CD14-positive monocyte (primary cell): Measurements from ENCODE around the gene SRSF3. TPM values are rescaled to one million over a fixed set of nuclear protein-coding genes. Genes with fewer than 3 reads are reported as not detected.

ENCODE experiments used
- DNase-seq, 3 donors: peaks; one replicate each; pipeline ENCODE4 v3.0.0-alpha.2; 2011 to 2022
- H2AFZ ChIP-seq: 2 replicates; pipeline ENCODE4 v1.6.0; 2012; ENCODE audit warnings: mild to moderate bottlenecking, low read depth, low read length, inconsistent platforms; ENCODE audit not compliant: insufficient read depth, poor library complexity, severe bottlenecking
- H3K27ac ChIP-seq, 2 donors: 1 replicate in 1 of 2; 2 replicates in 1 of 2; pipeline ENCODE4 v1.5.1; 2012 to 2013; ENCODE audit warnings: low read length in 2 of 2, control low read depth in 1 of 2, inconsistent platforms in 1 of 2, low read depth in 1 of 2, mild to moderate bottlenecking in 1 of 2
- H3K27me3 ChIP-seq, 2 donors: one replicate each; pipeline versions ENCODE4 v1.6.0 to v1.6.1; 2011 to 2013; ENCODE audit warnings: low read length in 2 of 2; ENCODE audit not compliant: control insufficient read depth in 2 of 2, insufficient read depth in 2 of 2
- H3K36me3 ChIP-seq, 2 donors: replicated peaks in 1 of 2; 1 replicate in 1 of 2; 2 replicates in 1 of 2; pipeline versions ENCODE4 v1.5.1 to v1.6.1; 2012 to 2013; ENCODE audit warnings: low read length in 2 of 2, control low read depth in 1 of 2, inconsistent platforms in 1 of 2, mild to moderate bottlenecking in 1 of 2; ENCODE audit not compliant: insufficient read depth in 2 of 2, control insufficient read depth in 1 of 2
- H3K4me1 ChIP-seq, 2 donors: 1 replicate in 1 of 2; 2 replicates in 1 of 2; pipeline versions ENCODE4 v1.5.1 to v1.6.1; 2012 to 2013; ENCODE audit warnings: low read length in 2 of 2, control low read depth in 1 of 2, inconsistent platforms in 1 of 2, mild to moderate bottlenecking in 1 of 2, moderate library complexity in 1 of 2; ENCODE audit not compliant: insufficient read depth in 2 of 2, control insufficient read depth in 1 of 2
- H3K4me2 ChIP-seq: replicated peaks from 2 replicates; pipeline ENCODE3; 2012; ENCODE audit warnings: low read length, moderate library complexity, mild to moderate bottlenecking; ENCODE audit not compliant: poor library complexity, severe bottlenecking; ENCODE audit errors: extremely low read depth
- H3K4me3 ChIP-seq, 3 experiments: fragments of 200-600 bp in 1 of 3; sonication (generic) in 1 of 3; replicated peaks in 1 of 3; 1 replicate in 2 of 3; 2 replicates in 1 of 3; pipeline ENCODE4 v1.5.1; 2011 to 2013; ENCODE audit warnings: low read length in 3 of 3, mild to moderate bottlenecking in 3 of 3, control low read depth in 2 of 3, low read depth in 2 of 3, inconsistent platforms in 1 of 3, moderate library complexity in 1 of 3
- H3K79me2 ChIP-seq: 2 replicates; pipeline ENCODE4 v1.6.0; 2012; ENCODE audit warnings: mild to moderate bottlenecking, control low read depth, inconsistent platforms, low read length, moderate library complexity; ENCODE audit not compliant: insufficient read depth
- H3K9ac ChIP-seq: 2 replicates; pipeline ENCODE4 v1.6.0; 2017; ENCODE audit warnings: low read length, mild to moderate bottlenecking; ENCODE audit not compliant: insufficient read depth, poor library complexity, severe bottlenecking
- H3K9me3 ChIP-seq, 2 donors: replicated peaks in 1 of 2; 1 replicate in 1 of 2; 2 replicates in 1 of 2; pipeline versions ENCODE4 v1.5.1 to v1.6.1; 2012 to 2013; ENCODE audit warnings: low read length in 2 of 2, control low read depth in 1 of 2; ENCODE audit not compliant: control insufficient read depth in 1 of 2, insufficient read depth in 1 of 2
- H4K20me1 ChIP-seq: 2 replicates; pipeline ENCODE4 v1.6.0; 2012; ENCODE audit warnings: mild to moderate bottlenecking, low read length, control low read depth, moderate library complexity; ENCODE audit not compliant: insufficient read depth
- H3K27ac Mint-ChIP-seq, 7 donors: one replicate each; pipeline ENCODE4 v1.8.0; 2020; ENCODE audit warnings: mild to moderate bottlenecking in 7 of 7, mixed read lengths in 7 of 7, moderate library complexity in 6 of 7, inconsistent platforms in 2 of 7
- H3K27me3 Mint-ChIP-seq, 3 donors: one replicate each; pipeline ENCODE4 v1.8.0; 2021 to 2022; ENCODE audit warnings: low read depth in 3 of 3, mild to moderate bottlenecking in 3 of 3, mixed read lengths in 3 of 3, moderate library complexity in 3 of 3, inconsistent platforms in 1 of 3
- H3K36me3 Mint-ChIP-seq, 2 donors: one replicate each; pipeline ENCODE4 v1.8.0; 2020; ENCODE audit warnings: mixed read lengths in 2 of 2, inconsistent platforms in 1 of 2, mild to moderate bottlenecking in 1 of 2
- H3K4me1 Mint-ChIP-seq: one replicate; pipeline ENCODE4 v1.8.0; 2020; ENCODE audit warnings: mild to moderate bottlenecking, mixed read lengths
- H3K4me3 Mint-ChIP-seq, 2 donors: one replicate each; pipeline ENCODE4 v1.8.0; 2020; ENCODE audit warnings: mild to moderate bottlenecking in 2 of 2, mixed read lengths in 2 of 2, moderate library complexity in 1 of 2
- H3K9me3 Mint-ChIP-seq, 7 donors: one replicate each; pipeline ENCODE4 v1.8.0; 2020 to 2022; ENCODE audit warnings: mixed read lengths in 7 of 7, mild to moderate bottlenecking in 6 of 7, moderate library complexity in 6 of 7, inconsistent platforms in 2 of 7
- WGBS: methylation state at CpG from one replicate; pipeline ENCODE4 v1.1.5; 2013; ENCODE audit warnings: missing lambda C conversion rate; ENCODE audit not compliant: insufficient coverage; 5-methylcytosine and 5-hydroxymethylcytosine counted together
- intact Hi-C, 2 donors: fragments of 100-400 bp; cut with micrococcal nuclease; formaldehyde crosslinking; loops; one replicate each; pipeline versions ENCODE4 v1.15.0 to v1.15.1; 2023
- polyA plus RNA-seq, 3 donors: library from polyadenylated mRNA; depleted of rRNA in 1 of 3; unstranded in 2 of 3; stranded (reverse) in 1 of 3; fragments of 300-500 nt in 2 of 3; fragments of >200 nt in 1 of 3; fragmentation: Illumina TruSeq in 2 of 3; gene quantifications; 1 replicate in 2 of 3; 2 replicates in 1 of 3; pipeline ENCODE4 v1.2.3, GENCODE V29; 2012 to 2021
- TF ChIP-seq, protein P1 (sequence below): fragments of 200-600 bp; IDR thresholded peaks from one replicate; pipeline ENCODE4 v1.8.0; 2022; ENCODE audit warnings: antibody characterized with exemption, mild to moderate bottlenecking

Gene SRSF3
- polyA plus RNA-seq, 3 donors, result 293 to 341 (median 297) TPM

DNA sequence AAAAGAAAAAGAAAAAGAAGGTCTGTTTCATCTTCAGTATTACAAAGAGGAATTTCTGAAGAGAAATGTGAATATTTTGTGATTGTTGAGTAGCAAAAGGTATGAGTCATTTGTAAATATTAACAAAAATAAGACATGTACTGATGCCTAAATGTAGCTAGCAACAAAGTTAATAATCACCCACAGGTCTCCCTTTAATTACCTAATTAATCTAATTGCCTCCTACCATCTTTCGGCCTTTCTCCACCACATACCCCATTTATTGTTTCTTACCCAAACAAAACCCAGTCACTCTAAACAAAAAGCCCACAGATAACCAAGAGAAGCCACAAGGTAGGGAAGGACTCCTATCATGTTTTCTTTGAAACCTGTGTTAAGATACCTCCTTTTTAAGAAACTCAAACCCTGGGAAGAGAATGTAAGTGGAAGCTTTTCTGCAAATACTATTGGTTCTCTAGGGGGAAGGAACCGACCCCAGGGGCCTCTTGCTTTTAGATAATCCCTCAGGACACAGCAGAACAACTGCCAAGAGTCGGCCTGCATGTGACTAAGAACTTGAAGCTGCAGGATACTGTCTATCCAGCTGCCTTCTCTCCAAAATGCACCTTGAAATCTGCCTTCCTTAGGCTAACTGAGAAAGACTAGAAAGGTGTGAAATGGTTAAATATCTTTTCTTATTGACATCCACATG, 30.8 kb upstream of the SRSF3 start:
- no peak overlapping the region for H3K4me2 ChIP-seq
- Mint-ChIP-seq H3K27me3 (peaks cover 0 to 2% (median 1%) of the 10 kb centered on the region in 3 donors), H3K4me3 (no peak overlapping the region), H3K27ac (no peak overlapping the region), H3K9me3 (no peaks in the 10 kb centered on the region), H3K4me1 (peaks cover 35% of the 10 kb centered on the region), H3K36me3 (peaks cover 0 to 3% of the 10 kb centered on the region in 2 donors)
- no peaks in the 10 kb centered on the region for H3K9me3 ChIP-seq
- H3K4me1 ChIP-seq, result peaks cover 26 to 27% of the 10 kb centered on the region in 2 donors
- H3K36me3 ChIP-seq, result no peaks in the 10 kb centered on the region
- no peaks in the 10 kb centered on the region for H4K20me1 ChIP-seq
- H2AFZ ChIP-seq, result no peak overlapping the region
- H3K9ac ChIP-seq, result no peak overlapping the region
- 100% methylated on average over 1 of the region's 3 CpGs for WGBS
- H3K79me2 ChIP-seq, result no peaks in the 10 kb centered on the region
- H3K27ac ChIP-seq, result no peak overlapping the region
- H3K4me3 ChIP-seq, result no peak overlapping the region
- intact Hi-C loops, result no loop called here
- TF ChIP-seq, protein P1, sequence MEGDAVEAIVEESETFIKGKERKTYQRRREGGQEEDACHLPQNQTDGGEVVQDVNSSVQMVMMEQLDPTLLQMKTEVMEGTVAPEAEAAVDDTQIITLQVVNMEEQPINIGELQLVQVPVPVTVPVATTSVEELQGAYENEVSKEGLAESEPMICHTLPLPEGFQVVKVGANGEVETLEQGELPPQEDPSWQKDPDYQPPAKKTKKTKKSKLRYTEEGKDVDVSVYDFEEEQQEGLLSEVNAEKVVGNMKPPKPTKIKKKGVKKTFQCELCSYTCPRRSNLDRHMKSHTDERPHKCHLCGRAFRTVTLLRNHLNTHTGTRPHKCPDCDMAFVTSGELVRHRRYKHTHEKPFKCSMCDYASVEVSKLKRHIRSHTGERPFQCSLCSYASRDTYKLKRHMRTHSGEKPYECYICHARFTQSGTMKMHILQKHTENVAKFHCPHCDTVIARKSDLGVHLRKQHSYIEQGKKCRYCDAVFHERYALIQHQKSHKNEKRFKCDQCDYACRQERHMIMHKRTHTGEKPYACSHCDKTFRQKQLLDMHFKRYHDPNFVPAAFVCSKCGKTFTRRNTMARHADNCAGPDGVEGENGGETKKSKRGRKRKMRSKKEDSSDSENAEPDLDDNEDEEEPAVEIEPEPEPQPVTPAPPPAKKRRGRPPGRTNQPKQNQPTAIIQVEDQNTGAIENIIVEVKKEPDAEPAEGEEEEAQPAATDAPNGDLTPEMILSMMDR, result no peak
- H3K27me3 ChIP-seq, result no peaks in the 10 kb centered on the region
- DNase-seq, result no peak

DNA sequence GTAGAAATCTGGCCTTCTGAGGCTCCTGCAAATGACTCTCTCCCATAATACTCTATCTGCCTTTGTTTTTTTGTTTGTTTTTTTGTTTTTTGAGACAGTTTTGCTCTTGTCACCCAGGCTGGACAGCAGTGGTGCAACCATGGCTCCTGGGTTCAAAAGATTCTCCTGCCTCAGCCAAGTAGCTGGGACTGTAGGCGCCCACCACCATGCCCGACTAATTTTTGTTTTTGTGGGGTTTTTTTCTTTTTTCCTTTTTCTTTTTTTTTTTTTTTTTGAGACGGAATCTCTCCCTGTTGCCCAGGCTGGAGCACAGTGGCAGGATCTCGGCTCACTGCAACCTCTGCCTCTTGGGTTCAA, 30.3 kb upstream of the SRSF3 start:
- no peak overlapping the region for H3K27ac Mint-ChIP-seq
- Histone ChIP-seq H3K4me3 (no peak overlapping the region), H3K4me1 (peaks cover 20 to 22% of the 10 kb centered on the region in 2 donors), H3K4me2 (no peak overlapping the region), H3K9ac (no peak overlapping the region), H2AFZ (no peak overlapping the region), H3K79me2 (no peaks in the 10 kb centered on the region), H3K36me3 (no peaks in the 10 kb centered on the region), H4K20me1 (no peaks in the 10 kb centered on the region), H3K27ac (no peak overlapping the region), H3K27me3 (no peaks in the 10 kb centered on the region), H3K9me3 (no peaks in the 10 kb centered on the region)
- H3K36me3 Mint-ChIP-seq, result peaks cover 0 to 3% of the 10 kb centered on the region in 2 donors
- peaks cover 30% of the 10 kb centered on the region for H3K4me1 Mint-ChIP-seq
- TF ChIP-seq, protein P1, result no peak
- no peak overlapping the region for H3K4me3 Mint-ChIP-seq
- intact Hi-C loops, result no loop called here
- H3K9me3 Mint-ChIP-seq, result no peaks in the 10 kb centered on the region
- WGBS, result no CpG with 5 or more reads among the region's 4 CpGs
- DNase-seq, result no peak
- peaks cover 0 to 2% (median 1%) of the 10 kb centered on the region in 3 donors for H3K27me3 Mint-ChIP-seq
